Stimulated activated CD4-positive, alpha-beta T cell treated with anti-CD3 and anti-CD28 coated beads, Interleukin-1b, Interleukin-23, amount 100 ng/mL, for 1 hour (primary cell): ENCODE measurements around the gene GCG.

Source experiments
- DNase-seq, 2 donors: peaks; one replicate each; pipeline ENCODE4 v3.0.0-alpha.2; 2020; ENCODE audit warnings: low read depth in 2 of 2

The GCG gene

DNA sequence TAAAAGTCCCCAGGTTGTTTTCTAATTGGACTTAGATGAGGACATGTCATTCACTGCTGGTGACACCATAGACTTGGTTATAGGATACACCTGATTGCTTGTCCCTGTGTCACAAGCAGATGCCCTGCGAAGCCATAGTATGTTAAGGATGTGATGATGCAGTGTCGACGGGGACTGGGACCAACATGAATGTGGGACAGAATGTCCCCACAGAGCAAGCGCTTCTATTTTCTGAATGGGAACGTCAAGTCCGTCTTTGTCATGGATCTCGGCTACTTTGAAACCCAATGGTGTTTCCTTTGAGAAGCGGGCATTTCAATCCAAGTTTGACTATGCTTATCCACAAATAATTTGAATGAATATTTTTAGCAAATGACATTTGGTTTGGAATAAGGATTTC, 2.1 kb downstream of the GCG start:
- no peak for DNase-seq

DNA sequence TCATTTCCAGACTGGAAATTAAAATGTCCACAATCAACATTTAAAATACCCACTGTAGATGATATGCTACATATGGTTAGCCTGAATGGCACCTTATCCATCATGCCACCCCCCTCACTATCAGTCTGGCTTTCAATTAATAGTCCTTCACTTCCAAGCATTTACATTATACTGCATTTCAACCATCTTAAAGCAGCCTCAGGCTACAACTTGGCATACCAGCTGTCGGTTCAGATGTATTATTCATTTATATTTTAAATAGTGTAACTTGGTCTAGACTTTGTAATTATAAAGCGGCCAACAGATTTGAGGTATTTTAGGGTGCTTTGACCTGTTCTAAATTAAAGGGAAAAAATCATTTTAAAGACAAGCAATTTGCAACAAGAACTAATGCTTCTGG, 2.6 kb downstream of the GCG start:
- DNase-seq: no peak

DNA sequence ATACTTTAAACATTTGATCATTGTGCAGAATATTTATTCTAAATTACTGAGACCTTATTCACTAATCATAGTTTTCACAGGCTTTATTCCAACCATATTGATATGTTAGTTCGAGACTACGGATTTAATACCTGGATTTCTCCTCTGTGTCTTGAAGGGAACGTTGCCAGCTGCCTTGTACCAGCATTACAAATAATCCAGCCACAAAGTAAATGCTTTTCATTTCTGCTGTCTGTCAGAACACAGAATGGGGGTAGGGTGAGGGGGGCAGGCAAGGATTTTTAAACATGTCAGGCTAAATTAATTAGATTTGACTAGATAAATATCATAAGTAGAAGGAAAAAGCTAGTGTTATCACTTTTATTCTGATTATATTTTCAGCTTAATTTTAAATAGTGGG, 3.1 kb downstream of the GCG start:
- no peak for DNase-seq

DNA sequence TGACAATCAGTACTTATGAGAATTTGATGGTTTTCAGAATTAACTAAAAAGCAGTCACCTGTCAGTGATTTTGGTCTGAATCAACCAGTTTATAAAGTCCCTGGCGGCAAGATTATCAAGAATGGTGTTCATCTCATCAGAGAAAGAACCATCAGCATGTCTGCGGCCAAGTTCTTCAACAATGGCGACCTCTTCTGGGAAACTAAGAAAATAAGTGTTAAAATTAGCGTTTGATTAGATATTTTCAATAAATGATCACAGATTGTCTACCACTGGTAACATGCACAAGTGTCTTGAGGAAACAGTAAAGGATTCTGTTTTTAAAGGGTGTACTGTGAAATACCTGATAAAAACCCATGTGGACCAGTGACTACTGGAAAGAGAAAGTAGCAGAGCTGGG, 8.1 kb downstream of the GCG start:
- no peak for DNase-seq

DNA sequence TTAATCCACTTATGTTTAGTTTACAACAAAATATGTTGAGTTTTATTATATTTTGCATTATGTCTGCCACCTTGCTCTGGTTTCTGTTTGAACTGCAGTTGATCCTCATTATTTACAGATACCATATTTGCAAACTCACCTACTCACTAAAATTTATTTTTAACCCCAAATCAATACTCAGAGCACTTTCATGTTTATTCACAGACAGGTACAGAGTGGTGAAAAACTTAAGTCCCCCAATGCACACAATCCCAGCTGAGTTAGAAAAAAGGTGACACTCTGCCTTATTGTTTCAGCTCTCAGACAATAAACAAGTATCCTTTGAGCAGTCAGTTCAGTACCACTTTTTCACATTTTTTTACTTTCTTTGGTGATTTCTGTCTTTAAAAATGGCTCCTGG, 13.7 kb downstream of the GCG start:
- DNase-seq: no peak

DNA sequence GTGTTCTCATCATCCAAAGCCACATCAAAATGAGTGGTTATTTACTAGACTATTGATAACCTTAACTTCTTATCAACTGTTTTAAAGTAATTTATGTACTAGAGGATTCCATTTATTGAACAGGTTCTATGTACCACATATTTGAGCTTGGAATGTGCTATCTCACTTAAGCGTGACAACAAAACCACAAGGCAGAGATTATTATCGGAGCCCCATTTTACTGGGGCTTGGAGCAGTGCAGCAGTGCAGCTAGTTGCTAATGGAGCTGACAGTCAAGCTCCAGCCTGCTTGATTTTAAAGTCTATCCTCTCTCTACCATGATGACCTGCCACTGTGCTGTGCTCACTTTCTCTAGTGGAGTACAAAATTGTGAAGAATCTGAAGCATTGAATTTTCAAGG, 24.6 kb downstream of the GCG start:
- DNase-seq: no peak

DNA sequence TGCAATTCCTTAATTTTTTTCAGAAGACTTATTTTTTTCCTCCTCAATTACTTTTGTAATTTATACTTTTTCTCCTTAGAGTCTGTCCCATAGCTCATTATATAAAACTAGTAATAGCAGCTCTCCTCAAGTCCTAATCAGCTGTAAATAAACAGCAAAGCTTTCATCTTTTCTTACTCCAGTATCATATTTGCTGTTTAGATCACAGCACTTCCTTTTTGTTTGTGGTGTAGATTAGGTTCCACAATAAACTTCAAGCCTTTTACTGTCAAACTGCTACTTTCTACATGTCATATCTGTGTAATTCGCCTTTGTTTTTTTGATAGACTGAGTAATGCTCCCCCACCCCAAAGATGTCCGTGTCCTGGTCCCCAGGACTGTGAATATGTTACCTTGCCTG, 25.5 kb downstream of the GCG start:
- no peak for DNase-seq

DNA sequence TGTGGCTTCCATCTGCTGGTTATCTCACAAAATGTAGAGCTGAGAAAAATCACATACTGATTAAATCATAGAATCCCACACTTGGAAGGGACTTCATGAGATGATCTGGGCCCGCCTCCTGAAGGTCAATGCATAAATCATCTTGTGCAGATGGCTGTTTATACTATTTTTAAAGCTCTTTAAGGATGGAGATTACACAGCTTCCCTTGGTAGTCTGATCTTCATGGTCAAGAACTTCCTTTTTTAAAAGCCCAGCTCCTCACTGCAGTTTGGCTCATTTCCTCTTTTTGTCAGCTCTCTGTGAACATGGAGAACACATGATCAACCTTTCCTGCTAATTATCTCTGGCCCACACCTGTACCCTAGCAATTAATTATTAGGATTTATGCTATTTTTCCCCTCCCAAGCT, 25.9 kb downstream of the GCG start:
- DNase-seq: no peak

DNA sequence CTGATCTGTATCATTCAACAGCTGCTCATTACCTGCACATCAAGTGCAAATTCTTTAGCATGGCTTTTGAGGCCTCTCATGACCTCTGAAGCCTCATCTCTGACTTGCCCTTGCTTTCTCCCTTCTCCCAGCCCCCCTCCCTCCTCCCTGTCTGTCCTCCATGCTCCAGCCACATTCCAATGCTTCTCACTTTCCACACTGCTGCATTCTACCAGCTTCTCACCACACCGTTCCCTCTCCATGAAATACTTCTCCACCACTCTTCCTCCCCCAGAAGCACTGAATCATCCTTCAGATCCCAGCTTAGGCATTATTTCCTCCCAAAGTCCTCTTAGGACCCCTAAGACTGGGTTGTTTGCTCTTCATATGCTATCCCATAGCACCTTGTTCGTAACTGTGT, 26.9 kb downstream of the GCG start:
- no peak for DNase-seq

DNA sequence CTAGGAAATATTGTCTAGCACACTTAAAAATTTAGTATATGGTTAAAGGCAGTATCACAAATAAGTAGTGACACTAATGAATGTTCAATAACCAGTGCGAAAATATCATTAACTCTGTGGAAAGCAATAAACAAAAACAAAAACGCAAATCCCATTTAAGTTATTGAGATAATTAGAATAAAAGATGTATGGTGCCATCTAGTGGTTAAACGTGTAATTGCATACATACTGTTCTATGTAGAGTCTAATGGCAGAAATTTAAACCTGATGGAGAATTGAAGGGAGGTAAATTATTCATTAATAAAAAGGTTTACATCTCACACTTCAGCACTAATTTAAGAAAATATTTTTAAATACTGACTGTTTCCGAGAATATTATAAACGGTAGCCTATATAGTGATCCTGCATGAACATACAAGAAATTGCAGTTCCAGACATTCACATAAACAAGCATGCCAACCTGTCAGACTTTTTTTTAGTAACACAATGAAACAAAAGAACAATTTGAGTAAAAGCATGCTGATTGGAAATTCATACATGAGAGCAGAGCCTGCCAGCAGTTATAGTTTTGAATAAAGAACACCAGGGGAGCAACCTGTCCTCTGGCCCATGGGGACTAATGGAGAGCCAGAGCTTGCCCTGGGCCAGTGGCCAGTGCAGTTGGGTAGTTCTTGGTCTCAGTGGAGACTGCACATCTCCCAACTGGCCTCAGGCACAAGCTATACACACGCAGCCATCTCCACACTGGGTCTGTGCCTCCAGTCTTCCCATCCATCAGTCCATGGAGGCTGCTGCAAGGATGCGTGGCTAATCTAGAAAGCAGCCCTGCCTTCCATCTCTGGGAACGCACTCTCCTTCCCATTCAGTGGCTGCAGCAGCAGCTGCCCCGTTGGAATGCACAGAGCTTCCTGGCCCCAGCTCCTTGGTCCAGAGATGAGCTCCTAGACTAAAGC, 28.0 kb downstream of the GCG start:
- DNase-seq: no peak

DNA sequence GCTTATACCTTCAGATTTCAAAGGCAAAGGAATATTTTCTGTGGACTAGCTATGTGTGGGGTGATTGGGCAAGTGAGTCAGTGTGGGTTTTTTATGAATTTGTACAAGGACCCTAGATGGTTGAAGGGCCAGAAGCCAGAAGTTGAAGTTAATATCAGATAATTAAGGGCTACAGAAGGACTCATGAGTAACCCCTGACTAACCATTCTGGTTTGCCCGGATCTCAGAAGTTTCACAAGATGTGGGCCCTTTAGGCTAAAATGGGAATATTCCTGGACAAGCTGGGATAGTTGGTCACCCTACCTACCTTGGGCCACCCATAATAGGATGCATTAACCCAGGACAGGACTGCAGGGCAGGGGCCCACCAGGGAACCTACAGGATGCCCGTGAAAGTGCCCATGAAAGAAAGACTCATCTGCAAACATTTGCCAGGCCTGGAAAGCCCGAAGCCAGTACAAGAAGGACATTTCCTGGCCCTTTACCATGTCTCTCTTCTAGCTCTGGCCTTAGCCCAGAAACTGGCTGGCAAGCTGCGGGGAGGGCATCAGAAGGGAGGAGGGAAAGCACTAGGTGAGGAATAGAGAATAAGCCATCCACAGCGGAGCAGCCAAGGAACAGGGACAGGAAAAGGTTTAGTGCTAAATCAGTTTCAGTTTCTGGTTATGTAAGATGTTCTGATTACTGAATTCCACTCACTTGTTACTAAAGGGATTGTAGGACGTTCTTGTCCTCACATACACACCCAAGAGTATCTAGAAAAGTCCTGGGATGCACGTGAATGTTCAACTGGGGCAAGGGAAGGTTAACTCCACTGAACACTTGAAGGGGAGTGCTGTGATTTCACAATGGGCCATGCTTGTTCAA, 33.6 kb downstream of the GCG start:
- no peak for DNase-seq

DNA sequence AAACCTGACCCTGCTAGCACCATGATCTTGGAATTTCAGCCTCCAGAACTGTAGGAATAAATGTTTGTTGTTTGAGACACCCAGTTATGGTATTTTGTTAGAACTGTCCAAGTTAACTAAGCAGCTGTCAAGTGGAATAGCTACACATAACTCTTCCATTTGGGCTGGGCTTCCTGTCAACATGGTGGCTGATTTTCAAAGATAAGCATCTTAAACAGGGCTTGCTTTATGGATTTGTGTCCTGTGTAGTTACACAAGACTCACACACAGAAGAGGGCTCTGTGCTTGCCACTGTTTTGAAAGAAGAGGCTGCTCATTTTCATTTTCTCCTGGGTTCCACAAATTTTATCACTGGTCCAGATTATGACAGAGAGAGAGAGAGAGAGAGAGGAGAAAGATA, 35.7 kb downstream of the GCG start:
- no peak for DNase-seq

DNA sequence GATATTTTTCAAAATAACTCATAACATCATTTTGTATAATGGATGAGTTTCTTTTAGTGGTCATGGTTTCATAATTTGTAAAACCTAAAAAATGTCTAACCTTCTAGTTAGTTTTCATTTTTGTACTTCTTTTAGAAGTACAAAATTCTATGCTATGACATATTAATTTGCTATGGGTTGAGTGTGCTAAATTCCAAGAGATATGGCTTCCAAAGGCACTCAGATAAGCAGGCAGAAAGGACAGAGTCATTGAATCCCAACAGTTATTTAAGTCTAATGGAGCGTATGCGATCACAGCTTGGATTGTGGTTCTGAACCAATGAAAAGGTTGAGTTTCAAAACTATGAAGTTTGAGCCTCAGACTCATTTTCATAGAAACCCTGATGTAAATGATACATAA, 37.0 kb downstream of the GCG start:
- DNase-seq: no peak

DNA sequence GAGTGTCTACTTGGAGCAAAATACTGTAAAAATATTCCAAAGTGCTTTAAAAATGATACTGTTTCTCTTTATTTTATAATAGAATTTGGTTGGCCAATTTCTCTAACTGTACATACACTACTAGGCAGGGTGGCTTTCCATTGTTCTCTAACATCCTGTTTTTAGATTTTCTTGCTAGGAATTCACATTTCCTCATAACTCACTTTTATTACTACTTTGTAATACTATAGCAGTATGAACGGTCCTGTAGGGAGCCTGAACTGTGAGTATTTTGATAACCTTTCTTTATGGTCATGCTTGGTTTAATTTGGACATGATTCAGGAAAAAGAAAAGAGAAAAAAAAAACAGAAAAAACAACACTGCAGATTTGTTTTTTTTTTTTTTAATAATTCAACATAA, 37.8 kb downstream of the GCG start:
- DNase-seq: no peak

DNA sequence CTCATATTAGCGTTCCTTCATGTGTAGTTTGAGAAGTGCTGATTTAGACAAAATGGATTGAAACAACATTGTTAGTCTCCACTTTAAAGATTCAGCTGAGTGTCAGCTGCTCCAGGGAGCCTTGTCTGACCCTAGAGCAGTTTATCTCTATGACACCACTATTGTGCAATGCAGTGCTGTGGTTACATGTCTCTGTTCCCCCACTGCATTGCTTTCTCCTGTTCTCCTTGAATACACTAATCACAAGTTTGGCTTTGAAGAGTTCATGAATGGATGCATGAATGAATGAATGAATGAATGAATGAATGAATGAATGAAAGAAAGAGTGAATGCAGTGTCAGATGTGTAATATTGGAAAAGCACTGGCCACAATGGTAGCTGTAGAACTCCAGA, 38.3 kb downstream of the GCG start:
- no peak for DNase-seq

DNA sequence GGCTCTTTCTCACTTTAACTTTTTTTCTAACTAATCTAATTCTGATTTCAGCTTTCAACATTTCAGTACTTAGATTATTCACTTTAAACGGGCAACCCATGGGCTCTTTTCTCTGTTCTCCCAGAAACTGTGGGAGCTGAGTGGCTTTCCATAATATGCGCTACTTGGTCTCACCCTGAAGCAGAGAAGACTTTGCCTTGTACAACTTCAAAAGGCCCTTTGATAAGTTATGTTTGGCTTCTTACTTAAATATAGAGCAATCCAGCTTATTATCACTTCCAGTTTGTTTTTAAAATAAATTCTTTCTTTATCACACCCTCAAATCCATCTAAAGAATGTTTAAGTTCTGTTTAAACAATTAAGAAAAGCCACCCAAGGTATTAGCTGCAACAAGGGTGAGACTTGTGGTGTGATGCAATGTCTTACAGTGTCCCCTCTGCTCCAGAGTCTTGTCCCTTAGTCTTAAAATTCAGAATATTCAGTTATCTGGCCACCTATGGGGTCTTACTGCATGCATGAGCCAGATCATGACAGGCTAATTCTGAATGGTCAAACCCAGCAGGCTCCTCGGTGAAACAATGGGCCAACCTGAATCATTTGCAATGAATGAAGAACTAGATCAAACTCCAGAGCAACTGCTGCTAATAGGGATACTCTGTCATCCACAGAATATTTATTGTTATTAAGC, 38.8 kb downstream of the GCG start:
- no peak for DNase-seq

DNA sequence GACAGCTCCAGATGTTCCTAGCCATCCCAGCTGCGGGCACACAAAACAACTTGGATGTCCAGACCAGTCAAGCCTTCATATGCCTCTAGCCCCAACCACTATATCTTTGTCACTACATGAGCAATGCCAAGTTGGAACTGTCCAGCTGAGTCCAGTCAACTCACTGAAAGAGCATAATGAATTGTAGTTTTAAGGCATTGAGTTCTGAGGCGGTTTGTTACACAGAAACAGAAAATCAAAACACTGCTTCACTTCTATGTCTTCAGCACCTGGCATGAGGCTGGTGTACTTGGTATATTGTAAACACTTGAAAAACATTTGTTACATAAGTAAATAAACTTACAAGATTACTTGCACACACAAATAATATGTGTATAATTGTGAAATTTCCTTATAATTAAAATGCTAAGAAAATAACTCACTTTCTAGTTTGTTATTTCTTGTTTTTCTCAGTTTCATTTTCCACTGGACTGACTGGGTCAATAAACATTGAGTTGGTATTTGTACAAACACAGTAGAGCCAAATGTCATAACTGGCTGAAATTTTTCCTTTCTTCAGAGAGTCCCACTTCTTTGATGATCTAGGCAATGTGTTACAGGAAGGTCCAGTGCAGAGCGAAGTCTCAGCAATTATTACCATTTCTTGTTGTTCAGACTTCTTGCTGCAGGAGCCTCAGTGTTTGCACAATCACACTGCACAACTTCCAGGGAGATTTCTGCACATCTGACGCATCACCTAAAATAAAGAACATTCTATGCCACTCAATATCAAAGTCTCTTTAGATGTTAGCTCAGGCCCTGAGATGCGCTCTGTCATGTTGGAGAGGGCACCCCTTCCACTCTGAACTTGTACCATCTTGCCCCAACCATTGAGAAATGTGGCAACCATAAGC, 39.8 kb downstream of the GCG start:
- DNase-seq: no peak

DNA sequence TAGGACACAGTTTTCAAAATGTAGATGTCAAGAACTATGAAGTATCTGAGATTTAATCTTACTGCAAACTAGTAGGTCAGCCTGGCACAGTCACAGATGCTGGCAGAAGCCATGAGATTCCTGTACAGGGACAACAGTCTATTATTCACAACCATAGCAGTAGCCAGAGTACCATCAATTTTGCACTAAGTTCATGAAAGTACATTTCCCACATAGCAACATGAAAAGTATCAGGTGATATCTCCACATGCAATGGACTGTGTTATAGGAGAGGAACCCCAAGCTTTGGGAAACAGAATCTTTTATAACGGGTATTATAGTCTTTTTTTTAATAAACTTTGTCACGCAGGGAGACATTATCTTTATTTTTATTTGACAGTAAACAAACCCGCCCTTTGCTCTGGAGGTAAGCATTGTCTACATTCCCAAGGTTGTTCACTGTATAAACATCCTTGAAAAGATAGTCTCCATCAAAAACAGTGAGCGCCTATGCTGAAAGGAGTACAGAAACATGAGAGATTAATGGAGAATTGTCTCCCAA, 44.6 kb downstream of the GCG start:
- no peak for DNase-seq

DNA sequence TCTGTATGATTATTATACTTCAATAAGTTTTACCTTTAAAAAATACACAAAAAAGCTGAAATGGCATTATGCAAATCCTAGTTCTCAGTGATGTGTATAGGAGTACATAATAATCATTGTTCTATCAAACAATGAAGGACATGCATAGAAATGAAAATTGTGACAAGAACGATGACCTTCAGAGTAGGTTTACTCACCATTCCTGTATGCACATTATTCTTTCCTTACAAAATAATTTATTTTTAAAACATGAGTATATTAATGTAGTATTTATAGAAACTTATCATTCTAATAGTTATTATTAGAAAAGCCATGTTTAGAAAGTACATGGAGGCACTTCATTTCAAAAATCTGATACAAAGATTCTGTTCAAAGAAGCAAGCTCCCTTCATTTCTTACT, 45.3 kb downstream of the GCG start:
- no peak for DNase-seq

DNA sequence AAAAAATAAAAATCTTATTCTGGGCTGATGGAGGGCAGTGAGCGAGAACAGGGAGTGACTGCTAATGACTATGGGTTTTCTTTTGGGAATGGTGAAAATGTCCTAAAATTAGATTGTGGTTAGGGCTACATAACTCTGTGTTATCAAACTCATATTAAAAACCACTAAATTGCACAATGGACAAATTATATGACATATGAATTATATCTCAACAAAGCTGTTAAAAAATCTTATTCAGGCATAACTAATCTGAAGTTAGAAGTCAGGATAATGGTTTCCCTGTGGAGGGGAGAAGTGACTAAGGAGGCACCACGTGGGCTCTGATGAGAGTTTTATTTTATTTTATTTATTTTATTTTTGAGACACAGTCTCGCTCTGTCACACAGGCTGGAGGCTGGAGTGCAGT, 45.9 kb downstream of the GCG start:
- no peak for DNase-seq

DNA sequence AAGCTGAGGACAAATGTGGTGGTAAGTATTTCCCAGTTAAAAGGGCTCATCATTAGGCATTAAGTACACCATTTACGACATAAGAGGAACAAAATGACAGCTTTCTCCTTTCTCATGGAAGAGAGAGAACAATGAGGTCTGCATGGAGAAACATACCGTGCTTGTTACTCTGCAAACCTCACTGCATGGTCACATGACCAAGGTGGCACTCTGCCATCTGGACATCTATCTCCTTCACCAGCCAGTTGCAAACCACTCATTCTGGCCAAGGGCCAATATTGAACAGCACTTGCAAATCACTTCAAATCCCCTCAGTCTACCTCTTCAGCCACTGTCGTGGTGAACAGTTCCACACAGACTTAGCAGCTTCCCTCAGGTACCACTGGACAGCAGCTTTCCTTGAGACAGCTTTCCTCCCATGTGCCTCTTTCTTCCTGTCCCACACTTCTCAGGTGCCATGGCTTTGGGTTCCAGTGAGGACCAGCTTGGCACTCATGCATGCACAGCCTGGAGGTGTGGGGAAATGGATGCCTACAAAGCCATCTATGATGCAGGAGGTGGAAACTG, 48.5 kb downstream of the GCG start:
- DNase-seq: no peak
